HG02798 (cell line): ENCODE results near the gene BPIFB3.

ENCODE experiments used
- ATAC-seq: cut with Tn5 transposase; IDR thresholded peaks from one replicate; pipeline ENCODE4 v1.9.1; 2021; ENCODE audit warnings: mild to moderate bottlenecking; ENCODE audit not compliant: unreplicated experiment, poor library complexity

BPIFB3 gene

GRCh38 chr20:33054791-33055190 lies 1.1 kb downstream of the BPIFB3 start:
- no peak for ATAC-seq

- no peak for ATAC-seq
Measured at GRCh38 chr20:33059136-33059535, 5.4 kb downstream of the BPIFB3 start.

GRCh38 chr20:33059741-33060390 lies 6.2 kb downstream of the BPIFB3 start:
- no peak for ATAC-seq

DNA sequence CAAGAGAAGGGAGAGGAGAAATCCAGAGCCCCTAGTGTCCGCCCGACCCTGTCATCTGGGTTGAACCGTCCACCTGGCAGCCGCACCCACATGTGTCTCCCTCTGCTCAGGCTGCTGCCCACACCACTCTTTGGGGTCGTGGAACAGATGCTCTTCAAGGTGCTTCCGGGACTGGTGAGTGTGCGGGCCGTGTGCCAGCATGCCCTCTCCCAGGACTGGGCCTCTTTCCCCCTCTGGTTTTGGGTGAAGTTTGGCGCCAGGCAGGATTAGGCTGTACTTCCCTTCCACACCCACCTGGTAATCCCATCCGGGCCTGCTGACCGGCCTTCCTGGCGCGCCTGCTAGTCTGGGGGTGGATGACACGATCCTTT lies 7.9 kb downstream of the BPIFB3 start:
- no peak for ATAC-seq

DNA sequence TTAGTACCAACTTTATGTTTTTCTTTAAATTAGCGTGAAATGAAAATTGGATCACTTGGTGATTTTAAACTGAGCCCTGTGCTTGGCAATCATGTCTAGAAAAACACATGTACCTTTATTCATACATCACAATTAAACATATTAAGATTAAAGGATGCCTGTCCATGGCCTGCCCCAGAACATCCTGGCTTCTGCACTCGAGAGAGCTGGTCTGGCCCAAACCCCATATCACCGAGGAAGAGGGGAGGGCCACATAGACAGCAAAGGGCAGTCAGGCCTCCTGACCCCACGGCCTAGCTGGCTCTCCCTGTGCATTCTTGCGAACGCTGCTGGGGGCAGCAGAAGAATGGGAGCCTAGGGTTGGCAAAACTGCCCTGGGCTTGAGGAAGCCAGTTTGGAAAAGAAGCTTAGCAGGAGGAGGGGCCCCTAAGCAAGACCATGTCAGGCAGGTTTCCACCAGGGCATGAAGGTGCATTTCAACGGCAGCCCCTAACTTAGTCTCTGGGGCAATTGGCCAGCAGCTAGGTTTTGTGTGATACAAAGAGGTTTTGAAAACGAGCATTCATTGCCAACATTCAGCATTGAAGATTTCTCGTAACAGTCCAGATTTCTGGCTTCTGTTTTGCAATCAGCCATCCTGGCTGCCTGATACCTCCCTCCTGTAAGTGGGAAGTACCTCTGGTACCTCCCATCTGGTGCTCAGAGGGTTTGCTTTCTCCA lies 8.6 kb downstream of the BPIFB3 start:
- no peak for ATAC-seq

GRCh38 chr20:33062825-33063149 lies 9.1 kb downstream of the BPIFB3 start:
- ATAC-seq, result no peak

DNA sequence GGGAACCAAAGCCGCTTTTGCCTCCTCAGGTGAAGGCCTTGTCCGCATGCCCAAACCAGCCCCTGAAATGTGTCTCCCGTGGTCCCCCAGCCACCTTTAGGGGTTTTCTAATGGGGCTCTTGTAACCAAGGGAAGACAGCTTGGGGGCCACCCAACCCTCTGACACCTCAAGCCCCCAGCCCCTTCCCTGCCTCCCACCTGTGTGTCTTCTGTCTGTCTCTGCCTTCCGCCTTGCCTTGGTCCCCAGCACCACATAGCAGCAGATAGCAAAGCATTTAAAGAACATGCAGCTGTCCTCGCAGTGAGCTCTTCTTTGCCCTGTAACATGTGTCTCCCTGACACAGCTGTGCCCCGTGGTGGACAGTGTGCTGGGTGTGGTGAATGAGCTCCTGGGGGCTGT lies 9.6 kb downstream of the BPIFB3 start:
- ATAC-seq, result no peak

- no peak for ATAC-seq
Measured at GRCh38 chr20:33064572-33065287, 11.0 kb downstream of the BPIFB3 start.

DNA sequence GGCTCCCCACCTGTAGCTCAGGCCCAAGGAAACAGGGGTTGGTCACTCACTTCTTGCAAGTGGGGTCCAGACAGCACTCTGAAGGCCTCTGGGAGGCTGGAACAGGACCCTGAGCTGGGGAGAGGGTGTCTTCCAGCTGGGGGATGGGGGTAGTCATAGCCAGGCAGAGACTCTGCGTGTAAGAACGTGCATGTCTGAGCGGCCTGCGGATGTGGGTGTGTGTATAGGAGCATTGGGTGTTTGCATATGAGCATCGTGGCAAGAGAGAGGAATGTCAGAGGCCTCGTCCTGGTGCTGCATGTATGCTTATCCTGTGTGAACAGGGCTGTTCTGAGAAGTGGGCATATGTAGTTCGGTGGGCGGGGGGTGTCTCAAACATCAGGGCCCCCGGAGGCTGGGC lies 12.1 kb downstream of the BPIFB3 start:
- ATAC-seq, result no peak

DNA sequence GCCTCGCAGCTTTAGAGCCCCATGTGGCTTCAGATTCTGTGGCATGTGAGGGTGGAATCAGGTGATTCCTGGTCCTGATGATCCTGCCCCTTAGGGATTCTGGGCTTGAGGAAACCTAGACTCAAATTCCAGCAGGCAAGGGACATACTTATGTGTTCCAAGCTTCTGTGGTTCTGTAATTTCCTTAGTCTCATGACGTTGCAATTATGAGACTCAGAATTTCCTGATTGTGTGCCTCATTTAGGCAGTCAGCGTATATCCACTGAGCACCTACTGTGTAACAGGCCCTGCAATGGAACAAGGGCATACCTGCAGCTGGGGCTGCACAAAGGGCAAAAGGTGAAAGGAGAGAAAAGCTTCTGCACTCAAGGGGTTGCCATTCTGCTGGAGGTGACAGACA lies 14.1 kb downstream of the BPIFB3 start:
- ATAC-seq, result no peak

- ATAC-seq, result no peak
Measured at GRCh38 chr20:33068251-33068939, 14.7 kb downstream of the BPIFB3 start.

- no peak for ATAC-seq
Measured at GRCh38 chr20:33069673-33070072, 16.0 kb downstream of the BPIFB3 start.

- no peak for ATAC-seq
Measured at GRCh38 chr20:33070111-33071053, 16.7 kb downstream of the BPIFB3 start.

GRCh38 chr20:33071198-33071597 lies 17.5 kb downstream of the BPIFB3 start:
- no peak for ATAC-seq

DNA sequence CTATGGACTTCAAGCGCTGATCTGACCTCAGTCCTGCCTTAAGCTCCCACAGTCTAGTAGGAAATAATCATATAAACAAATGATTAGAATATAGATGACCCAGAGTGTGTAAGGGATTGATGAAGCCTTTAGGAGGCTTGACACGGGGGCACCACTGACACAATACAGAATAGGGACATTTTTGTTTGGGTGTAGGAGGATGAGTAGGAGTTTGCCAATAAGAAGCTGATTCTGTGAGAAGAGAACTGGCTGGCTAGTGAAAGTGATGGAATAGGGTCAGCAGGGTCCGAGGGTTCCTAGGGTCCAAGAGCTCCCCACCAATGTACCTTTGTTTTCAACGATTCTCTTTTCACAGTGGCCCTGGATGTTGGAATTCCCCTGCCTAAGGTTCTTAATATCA lies 18.7 kb downstream of the BPIFB3 start:
- ATAC-seq, result no peak

DNA sequence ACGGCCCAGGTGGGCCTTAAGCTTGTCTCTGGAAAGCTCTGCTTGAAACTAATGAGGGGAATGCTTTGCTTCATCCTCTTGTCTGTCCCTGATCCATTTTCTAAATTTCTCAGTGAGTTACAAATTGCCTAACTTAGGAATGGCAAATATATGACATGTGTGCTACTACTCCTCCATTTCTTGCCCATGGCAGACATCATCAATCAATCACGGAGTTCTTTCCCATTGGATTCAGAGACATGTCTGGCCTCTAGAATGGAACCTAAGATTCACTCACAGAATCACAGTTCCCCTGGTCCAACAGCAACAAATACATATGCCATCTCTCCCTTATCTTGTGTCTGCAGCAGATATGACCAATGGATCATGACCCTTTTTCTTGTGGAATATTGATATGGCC lies 19.1 kb downstream of the BPIFB3 start:
- no peak for ATAC-seq

- ATAC-seq, result no peak
Measured at GRCh38 chr20:33074675-33075074, 21.0 kb downstream of the BPIFB3 start.

DNA sequence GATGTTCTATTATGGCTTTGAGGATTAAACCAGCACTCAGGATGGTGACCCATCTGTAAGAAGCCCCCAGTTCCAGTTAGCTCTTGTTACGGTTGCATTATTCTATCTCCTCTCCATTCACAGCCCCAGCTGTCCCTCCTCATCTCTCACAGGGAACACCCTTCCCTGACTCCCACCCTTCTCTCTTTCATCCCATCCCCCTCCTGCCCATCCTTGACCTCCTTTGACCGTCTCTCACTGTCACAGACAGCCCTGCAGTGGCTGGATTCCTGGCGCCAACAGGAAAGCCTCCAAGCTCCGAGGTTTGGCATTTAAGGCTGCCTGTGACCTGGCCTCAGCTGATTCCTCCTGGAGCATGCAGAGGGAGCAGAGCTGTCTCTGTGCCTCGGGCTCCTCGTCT lies 21.6 kb downstream of the BPIFB3 start:
- no peak for ATAC-seq

DNA sequence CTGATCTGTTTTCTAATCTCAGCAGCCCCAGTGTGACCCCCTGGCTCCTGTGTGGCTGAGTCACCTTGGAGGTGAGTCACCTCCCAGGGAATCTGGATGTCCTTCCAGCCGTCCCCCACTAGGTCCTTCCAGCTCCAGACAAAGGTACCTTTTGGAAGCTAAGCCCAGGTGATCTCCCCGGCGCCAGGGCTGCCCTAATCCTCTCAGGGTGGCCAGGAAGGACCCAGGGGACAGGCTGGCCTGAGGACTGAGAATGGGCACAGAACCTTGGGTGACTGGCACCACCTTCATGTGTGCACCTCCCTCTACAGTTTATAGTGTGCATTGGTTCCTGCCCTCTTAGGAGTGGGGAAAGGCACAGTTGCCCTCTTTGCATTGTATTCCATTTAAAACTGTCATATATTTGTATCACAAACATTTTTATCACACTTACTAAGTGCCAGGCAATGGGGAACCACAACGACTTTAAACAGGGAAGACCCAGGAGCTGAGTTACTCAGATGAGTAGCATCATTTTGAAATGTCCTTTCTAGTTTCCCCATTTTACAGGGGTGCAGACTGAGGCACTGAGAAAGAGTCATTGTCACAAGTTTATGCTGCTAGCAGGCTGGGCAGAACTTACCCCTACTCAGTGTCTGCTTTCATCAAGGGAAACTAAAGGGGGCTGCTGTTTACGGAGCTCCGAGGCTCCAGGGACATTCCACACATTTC lies 23.1 kb downstream of the BPIFB3 start:
- ATAC-seq, result no peak
